H7 (cell line): ENCODE measurements around the gene CDK5RAP3. TPM values are rescaled to one million over a fixed set of nuclear protein-coding genes. Genes with fewer than 3 reads are reported as not detected.
"Not testable (repeated sequence)": the region's sequence is repeated elsewhere in the genome, so short reads cannot be mapped to it uniquely, and the experiment has no call there.

Experiments
- DNase-seq: peaks from one replicate; pipeline ENCODE4 v3.0.0; 2012
- H3K27me3 ChIP-seq: 2 replicates; pipeline ENCODE4 v1.6.0; 2011; ENCODE audit warnings: mild to moderate bottlenecking, low read length; ENCODE audit not compliant: control insufficient read depth, insufficient read depth
- H3K36me3 ChIP-seq: replicated peaks from 2 replicates; pipeline ENCODE4 v1.5.1; 2011; ENCODE audit warnings: low read length; ENCODE audit not compliant: control insufficient read depth, insufficient read depth
- H3K4me3 ChIP-seq: 2 replicates; pipeline ENCODE4 v1.5.1; 2011; ENCODE audit warnings: low read depth, mild to moderate bottlenecking, control low read depth, low read length, moderate library complexity; ENCODE audit not compliant: insufficient read depth
- total RNA-seq: library from RNA; depleted of rRNA; stranded (reverse); fragments of >200 nt; shearing (Covaris generic); gene quantifications from 2 replicates; pipeline ENCODE4 v1.2.3, GENCODE V29; 2014; rRNA removed

CDK5RAP3 gene, protein sequence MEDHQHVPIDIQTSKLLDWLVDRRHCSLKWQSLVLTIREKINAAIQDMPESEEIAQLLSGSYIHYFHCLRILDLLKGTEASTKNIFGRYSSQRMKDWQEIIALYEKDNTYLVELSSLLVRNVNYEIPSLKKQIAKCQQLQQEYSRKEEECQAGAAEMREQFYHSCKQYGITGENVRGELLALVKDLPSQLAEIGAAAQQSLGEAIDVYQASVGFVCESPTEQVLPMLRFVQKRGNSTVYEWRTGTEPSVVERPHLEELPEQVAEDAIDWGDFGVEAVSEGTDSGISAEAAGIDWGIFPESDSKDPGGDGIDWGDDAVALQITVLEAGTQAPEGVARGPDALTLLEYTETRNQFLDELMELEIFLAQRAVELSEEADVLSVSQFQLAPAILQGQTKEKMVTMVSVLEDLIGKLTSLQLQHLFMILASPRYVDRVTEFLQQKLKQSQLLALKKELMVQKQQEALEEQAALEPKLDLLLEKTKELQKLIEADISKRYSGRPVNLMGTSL
- total RNA-seq: 63.9 and 79.1 TPM in 2 replicates

DNA sequence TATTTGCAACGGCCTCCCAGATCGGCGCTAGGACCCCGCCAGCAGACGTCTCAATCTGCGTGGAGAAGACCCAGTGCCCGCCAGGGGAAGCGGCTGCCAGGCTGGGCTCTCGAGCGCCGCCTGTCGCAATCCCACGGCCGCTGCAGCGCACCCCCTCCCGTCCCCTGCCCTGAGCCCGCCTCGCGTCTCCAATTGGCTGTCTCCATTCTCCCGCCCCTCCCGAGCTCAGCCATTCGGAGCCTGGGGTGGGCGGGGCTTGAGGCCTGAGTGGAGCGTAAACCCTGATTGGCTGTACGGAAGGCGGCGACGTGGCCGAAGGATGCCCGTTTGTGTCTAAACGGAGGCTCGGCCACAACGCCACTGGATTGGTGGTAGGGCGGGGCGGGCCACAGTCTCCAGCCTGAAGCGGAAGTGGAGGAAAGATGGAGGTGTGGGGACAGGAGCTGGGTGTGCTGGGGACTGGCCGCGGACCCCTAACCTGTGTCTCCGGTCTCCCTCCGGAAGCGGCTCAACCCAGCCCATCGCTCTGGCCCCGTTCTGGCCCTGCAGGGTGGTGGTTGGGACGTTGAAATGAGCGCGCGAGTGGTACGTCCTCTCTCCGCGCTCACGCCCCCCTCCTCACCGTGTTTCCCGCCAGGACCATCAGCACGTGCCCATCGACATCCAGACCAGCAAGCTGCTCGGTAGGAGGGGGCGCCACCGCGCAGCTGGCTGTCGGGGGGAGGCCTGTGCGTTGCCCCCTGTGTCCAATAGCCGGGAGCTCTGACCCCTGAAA lies at the start of gene CDK5RAP3:
Gene CDK5RAP3, plus strand, starts transcription at position 389 of the 775 bp plus-strand sequence. Its CDS starts 34 bp downstream, at position 423.
- DNase-seq: peak; percentile 99
- Histone ChIP-seq H3K4me3 (peak within 1 kb of the TSS; percentile 89), H3K36me3 (peaks cover 9% of the 10 kb centered on the region), H3K27me3 (no peaks in the 10 kb centered on the region)

DNA sequence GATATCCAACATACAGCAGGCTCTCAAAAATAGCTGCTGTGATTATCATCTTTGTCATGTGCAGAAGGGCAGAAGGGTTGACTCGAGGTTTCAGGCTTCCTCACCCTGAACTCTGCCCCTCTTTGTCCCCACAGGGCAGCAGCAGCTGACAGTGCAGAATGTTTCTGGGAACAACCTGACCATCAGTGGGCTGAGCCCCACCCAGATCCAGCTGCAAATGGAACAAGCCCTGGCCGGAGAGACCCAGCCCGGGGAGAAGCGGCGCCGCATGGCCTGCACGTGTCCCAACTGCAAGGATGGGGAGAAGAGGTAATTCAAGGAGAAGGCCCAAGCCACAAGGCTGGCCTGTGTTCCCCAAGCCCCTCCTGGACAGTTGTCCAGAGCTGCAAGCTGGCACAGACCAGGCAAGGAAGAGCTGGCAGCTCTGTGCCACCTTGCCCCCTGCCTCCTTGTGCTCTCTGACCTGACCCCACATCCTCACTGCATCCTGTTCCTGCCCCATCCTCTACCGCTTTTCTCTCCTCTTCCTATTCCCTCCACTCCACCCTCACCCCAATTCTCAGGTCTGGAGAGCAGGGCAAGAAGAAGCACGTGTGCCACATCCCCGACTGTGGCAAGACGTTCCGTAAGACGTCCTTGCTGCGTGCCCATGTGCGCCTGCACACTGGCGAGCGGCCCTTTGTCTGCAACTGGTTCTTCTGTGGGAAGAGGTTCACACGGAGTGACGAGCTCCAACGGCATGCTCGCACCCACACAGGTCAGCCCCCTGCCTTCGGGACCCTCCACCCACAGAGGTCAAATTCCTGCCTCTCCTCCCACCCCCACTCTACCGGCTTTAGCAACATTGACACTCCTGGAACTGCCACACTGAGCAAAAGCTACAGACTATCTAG lies 45.9 kb upstream of the CDK5RAP3 start:
- Histone ChIP-seq H3K4me3 (no peak overlapping the region), H3K36me3 (peaks cover 7% of the 10 kb centered on the region), H3K27me3 (no peaks in the 10 kb centered on the region)
- DNase-seq: no peak

DNA sequence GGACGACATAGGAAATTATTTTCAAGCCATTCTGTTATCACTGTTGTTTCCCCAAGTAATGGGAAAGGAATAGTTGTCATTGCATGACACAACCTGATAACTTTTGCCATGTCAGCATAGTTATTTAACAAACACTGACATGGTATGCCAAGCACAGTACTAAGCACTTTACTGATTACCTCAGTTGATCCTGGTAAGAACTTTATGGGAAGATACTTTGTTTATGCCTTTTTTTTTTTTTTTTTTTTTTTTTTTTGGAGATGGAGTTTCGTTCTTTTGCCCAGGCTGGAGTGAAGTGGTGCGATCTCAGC lies 45.3 kb upstream of the CDK5RAP3 start:
- Histone ChIP-seq H3K4me3 (no peak overlapping the region), H3K36me3 (peaks cover 11% of the 10 kb centered on the region), H3K27me3 (no peaks in the 10 kb centered on the region)
- DNase-seq: no peak

DNA sequence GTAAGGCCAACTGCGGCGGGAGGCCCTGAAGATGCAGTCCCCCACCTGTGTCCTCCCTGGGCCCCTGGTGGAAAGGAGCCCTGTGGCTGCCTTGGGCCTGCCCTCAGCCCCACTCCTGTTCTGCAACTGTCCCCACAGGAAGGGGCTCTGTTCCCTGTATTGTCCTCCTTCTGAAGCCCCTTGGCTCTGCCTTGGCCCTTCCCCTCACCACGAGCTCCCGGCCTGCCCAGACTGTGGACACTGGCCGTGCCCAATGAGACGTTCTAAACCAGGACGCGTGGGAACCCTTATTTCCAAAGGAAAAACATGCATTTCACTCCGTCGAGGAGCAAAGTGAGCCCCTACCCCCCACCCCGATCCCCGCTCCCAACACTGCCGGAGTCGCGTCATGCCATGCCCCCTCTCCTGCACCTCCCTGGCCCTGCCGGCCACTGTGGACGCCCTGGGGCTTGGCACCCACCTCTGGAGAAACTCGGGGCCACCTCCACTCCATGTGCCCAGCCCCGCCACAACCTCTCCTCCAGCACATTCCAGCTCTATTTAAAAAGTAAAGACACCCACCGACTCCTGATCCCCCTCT lies 43.0 kb upstream of the CDK5RAP3 start:
- no peaks in the 10 kb centered on the region for H3K27me3 ChIP-seq
- no peak overlapping the region for H3K4me3 ChIP-seq
- DNase-seq: no peak
- peaks cover 10% of the 10 kb centered on the region for H3K36me3 ChIP-seq

DNA sequence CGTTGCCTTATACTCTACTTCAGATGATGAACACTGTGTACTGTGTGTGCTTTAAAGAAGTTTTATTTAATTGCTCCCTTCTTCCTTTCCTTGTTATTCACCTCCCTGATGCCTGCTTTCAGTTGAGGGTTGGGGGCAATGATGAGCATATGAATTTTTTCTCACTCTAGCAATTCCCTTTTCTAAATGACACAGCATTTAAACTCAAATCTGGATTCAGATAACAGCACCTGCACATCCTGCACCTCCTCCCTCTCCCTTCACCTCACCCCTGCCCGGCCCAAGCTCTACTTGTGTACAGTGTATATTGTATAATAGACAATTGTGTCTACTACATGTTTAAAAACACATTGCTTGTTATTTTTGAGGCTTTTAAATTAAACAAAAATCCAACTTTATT lies 42.5 kb upstream of the CDK5RAP3 start:
- H3K4me3 ChIP-seq: no peak overlapping the region
- peaks cover 7% of the 10 kb centered on the region for H3K36me3 ChIP-seq
- no peak for DNase-seq
- H3K27me3 ChIP-seq: no peaks in the 10 kb centered on the region

DNA sequence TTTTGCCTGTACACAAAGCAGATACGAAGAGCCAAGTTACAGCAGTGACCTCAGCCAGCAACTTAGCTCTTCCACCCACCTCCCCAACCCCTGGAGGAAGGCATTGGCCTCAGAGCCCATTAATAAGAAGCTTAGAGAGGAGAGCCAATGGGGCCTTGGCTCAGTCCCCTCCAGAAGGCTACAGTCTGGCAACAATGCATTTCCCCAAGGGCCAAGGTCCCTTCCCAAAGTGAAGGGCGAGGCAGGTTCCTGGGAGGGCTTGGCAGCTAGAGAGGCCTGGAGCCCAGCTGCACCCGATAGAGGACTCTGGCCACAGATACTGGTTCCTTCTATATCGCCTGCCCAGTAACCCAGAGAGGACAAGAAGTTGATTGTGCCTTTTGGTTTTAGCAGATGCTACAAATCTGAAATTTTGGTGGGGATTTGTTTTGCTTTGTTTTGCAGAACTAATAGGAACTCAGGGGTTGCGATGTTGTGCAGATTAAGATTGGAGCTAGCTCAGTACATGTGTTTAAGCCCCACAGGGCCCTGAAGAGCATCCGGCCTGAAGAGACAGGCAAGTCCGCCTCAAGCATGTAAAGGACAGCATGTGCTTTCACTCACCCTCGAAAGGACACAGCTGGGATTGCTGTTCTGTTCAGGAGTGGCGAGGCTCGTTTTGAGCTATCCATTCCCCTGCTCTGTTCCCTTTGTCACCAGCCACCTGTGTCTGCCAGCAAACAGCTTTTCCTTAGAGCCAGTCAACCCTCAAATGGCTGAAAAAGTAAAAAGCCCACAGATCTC lies 41.5 kb upstream of the CDK5RAP3 start:
- Histone ChIP-seq H3K36me3 (peaks cover 7% of the 10 kb centered on the region), H3K27me3 (no peaks in the 10 kb centered on the region), H3K4me3 (no peak overlapping the region)
- DNase-seq: no peak

DNA sequence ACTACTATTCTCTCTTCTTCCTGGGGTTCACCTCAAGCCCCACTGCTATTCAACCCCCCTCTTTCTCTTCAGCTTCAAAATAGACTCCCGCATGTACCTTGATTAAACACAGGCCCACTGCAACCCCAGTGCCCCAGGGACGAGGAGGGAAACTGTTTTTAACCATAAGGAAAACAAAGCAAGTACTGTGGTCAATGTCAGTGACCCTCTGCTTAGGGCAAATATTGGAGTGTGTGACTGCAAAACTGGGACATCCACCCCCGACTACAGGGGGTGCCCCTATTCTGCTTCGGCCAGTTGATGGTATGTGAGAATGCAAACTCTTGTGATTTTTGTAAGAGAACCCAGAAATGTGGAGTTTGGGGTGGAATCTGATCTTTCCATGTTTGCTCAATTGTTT lies 39.1 kb upstream of the CDK5RAP3 start:
- Histone ChIP-seq H3K27me3 (no peaks in the 10 kb centered on the region), H3K36me3 (peaks cover 7% of the 10 kb centered on the region), H3K4me3 (no peak overlapping the region)
- DNase-seq: no peak

DNA sequence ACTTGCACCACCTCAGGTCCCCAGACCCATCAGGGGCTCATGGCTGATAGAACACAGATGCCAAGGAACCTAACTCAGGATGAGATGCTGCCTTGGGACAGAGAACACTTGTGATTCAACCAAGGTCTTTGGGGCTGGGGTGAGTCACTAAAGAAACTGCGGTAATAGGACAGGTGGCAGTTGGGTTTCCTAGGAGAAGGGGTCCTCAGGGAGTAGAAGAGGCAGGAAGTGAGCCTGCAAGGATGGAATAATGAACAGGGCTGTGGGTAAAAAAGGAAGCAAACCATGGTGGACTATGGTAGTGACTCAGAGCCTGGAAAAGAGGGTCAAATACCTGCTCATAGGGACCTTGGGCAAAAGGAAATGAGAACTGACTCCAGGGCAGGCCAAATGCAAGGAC lies 36.1 kb upstream of the CDK5RAP3 start:
- no peak for DNase-seq
- Histone ChIP-seq H3K36me3 (peaks cover 3% of the 10 kb centered on the region; the same call in 1 of the 2 replicates), H3K27me3 (no peaks in the 10 kb centered on the region), H3K4me3 (no peak overlapping the region)

DNA sequence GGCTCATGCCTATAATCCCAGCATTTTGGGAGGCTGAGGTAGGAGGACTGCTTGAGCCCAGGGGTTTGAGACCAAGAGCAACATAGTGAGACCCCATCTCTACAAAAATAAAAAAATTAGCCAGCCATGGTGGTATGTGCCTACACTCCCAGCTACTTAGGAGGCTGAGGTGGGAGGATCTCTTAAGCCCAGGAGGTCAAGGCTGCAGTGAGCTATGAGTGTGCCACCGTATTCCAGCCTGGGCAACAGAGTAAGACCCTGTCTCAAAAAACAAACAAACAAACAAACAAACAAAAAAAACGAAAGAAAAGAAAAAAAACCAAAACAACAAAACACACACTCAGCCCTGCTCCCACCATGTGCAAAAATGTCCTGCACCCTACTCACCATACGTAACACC lies 35.4 kb upstream of the CDK5RAP3 start:
- H3K27me3 ChIP-seq, DNase-seq, H3K4me3 ChIP-seq, H3K36me3 ChIP-seq: not testable (repeated sequence)

DNA sequence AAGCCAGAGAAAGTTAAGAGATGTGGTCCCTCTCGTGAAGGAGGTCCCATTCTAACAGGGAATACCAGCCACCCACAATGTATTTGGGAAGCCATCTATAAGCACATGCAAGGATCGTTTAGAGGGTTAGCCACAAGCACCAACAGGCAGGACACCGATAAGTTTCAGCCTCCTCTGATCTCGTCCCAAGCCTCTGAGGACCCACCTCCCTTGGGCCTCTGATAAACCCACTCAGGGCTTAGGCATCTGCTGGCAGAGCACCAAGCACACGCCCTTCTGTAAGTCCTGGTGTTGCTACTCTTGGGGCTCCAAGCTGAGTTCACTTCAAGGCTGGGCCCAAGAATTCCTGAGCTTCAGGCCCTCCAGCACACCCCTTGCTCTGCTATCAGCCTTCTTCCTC lies 35.0 kb upstream of the CDK5RAP3 start:
- H3K27me3 ChIP-seq: peaks cover 5% of the 10 kb centered on the region
- no peak overlapping the region for H3K4me3 ChIP-seq
- no peaks in the 10 kb centered on the region for H3K36me3 ChIP-seq
- no peak for DNase-seq

DNA sequence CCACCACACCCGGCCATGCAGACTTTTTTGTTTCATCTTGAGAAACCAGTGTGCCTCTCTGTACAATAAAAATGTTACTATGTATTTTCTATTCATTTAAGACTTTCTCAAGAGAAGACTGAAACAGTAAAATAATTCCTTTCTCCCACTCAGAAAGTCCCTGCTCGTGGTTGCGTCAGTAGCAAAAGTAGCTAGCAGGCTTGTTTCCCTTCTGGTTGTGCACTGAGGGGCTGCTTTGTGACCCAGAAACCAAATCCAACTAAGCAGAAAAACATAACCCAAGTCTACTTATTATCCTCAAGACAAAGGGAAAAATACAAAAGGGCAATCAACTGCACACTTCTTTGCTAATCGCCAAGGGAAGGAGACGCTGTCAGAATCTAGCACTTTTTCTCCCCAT lies 33.0 kb upstream of the CDK5RAP3 start:
- no peak overlapping the region for H3K4me3 ChIP-seq
- H3K27me3 ChIP-seq: peaks cover 6% of the 10 kb centered on the region
- no peak for DNase-seq
- no peaks in the 10 kb centered on the region for H3K36me3 ChIP-seq

DNA sequence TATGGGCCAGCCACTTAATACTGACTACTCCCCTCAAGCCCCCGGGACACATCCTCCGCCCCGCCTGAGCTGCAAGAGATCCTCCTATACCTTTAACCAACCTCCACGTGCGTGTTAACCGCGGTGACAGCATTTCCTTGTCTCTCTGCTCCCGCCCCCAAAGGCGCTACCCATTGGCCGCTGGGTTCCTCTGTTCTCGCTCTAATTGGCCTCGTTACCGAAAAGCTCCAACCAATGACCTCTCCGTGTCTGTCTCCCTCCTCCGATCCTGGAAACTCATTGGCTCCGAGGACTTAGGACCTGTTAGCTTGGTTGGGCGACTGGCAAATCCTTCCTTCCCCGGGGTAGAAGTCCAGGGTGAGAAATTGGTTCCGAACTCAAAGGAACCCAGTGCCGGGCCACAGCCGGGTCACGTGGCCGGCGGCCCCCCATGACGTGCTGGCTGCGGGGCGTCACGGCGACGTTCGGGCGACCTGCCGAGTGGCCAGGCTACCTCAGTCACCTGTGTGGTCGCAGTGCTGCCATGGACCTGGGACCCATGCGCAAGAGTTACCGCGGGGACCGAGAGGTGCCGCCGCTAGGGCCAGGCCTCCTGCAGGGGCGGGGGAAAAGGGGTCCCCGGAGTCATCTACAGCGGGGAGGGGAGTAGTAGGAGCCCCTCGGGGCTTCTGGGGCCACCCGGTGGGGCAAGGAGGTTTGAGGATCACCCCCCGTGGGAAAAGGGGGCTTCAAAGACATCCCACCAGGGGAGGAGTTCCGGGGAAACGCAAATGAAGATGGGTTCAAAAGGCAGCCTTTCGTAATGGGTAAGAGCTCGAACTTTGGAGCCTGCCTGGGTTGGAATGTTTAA lies 29.4 kb upstream of the CDK5RAP3 start, which contains the start of gene PNPO:
Gene PNPO, plus strand, starts transcription at position 326 of the 850 bp plus-strand sequence. Its CDS starts 105 bp downstream, at position 431.
- peak; percentile 88 for DNase-seq
- Histone ChIP-seq H3K36me3 (no peaks in the 10 kb centered on the region; the same call in none of the 2 replicates), H3K27me3 (peaks cover 6% of the 10 kb centered on the region), H3K4me3 (peak within 1 kb of the TSS; percentile 48)
